GM12878 (cell line): ENCODE measurements around the gene GPALPP1. TPM values are rescaled to one million over a fixed set of nuclear protein-coding genes. Genes with fewer than 3 reads are reported as not detected.

ENCODE experiments used
- ATAC-seq: fragments of 200-7000 bp; cut with Tn5 transposase; 3 replicates; pipeline ENCODE4 v1.9.1; 2020; ENCODE audit warnings: mild to moderate bottlenecking, moderate library complexity
- BruUV-seq: library from RNA; stranded (reverse); fragments of 400-500 nt; replicated peaks from 2 replicates; lab custom pipeline; 2021; lab: Mats Ljungman, UMichigan
- CTCF ChIA-PET: fragments of 300-600 bp; sonication (Branson Sonifier 250); formaldehyde crosslinking; extraction: SDS; loops from one replicate; lab custom pipeline; 2021; ENCODE audit warnings: inconsistent platforms; lab: Yijun Ruan, JAX
- POLR2A ChIA-PET: fragments of 350-600 bp; formaldehyde crosslinking; extraction: SDS; loops from one replicate; lab custom pipeline; 2021; ENCODE audit warnings: inconsistent platforms; lab: Charles Lee
- RAD21 ChIA-PET: fragments of 300-600 bp; sonication (Branson Sonifier 250); formaldehyde crosslinking; loops from one replicate; lab custom pipeline; 2023; ENCODE audit warnings: antibody characterized with exemption; ENCODE audit not compliant: unreplicated experiment; lab: Charles Lee
- SMC1A ChIA-PET: fragments of 300-600 bp; sonication (Branson Sonifier 250); formaldehyde crosslinking; loops from one replicate; lab custom pipeline; 2023; ENCODE audit not compliant: unreplicated experiment, uncharacterized antibody; lab: Charles Lee
- DNase-seq: peaks from one replicate; pipeline ENCODE4 v3.0.0-alpha.2; 2011; ENCODE audit warnings: low read depth, low spot score
- FAIRE-seq: peaks from 3 replicates; lab custom pipeline; 2011; peaks lifted over from hg19 to GRCh38; lab: Jason Lieb, UNC
- H2AFZ ChIP-seq: 2 replicates; pipeline ENCODE4 v1.6.0; 2011; ENCODE audit warnings: low read depth, low read length, control low read depth; ENCODE audit not compliant: control insufficient read depth
- H3K27ac ChIP-seq: 2 replicates; pipeline ENCODE4 v1.5.1; 2011; ENCODE audit warnings: control low read depth; ENCODE audit not compliant: control insufficient read depth, insufficient read depth
- H3K27me3 ChIP-seq, 2 experiments: replicated peaks in 1 of 2; 2 replicates each; pipeline versions ENCODE4 v1.6.0 to v1.6.1; 2011; ENCODE audit warnings: low read length in 1 of 2; ENCODE audit not compliant: control insufficient read depth in 2 of 2, insufficient read depth in 2 of 2
- H3K36me3 ChIP-seq, 2 experiments: 2 replicates each; pipeline ENCODE4 v1.5.1; 2011; ENCODE audit warnings: low read length in 1 of 2; ENCODE audit not compliant: control insufficient read depth in 2 of 2, insufficient read depth in 2 of 2
- H3K4me1 ChIP-seq: 2 replicates; pipeline ENCODE4 v1.6.1; 2011; ENCODE audit warnings: mild to moderate bottlenecking, low read length, moderate library complexity, mixed read lengths; ENCODE audit not compliant: control insufficient read depth, insufficient read depth
- H3K4me2 ChIP-seq: 2 replicates; pipeline ENCODE4 v1.6.0; 2011; ENCODE audit warnings: control low read depth; ENCODE audit not compliant: control insufficient read depth, insufficient read depth
- H3K4me3 ChIP-seq: fragments of 200-600 bp; sonication (generic); 2 replicates; pipeline ENCODE4 v1.5.1; 2016
- H3K79me2 ChIP-seq: 2 replicates; pipeline ENCODE4 v1.6.0; 2011; ENCODE audit warnings: low read length; ENCODE audit not compliant: control insufficient read depth, insufficient read depth
- H3K9ac ChIP-seq: 2 replicates; pipeline ENCODE4 v1.8.0; 2011; ENCODE audit warnings: low read length, control low read depth, mixed read lengths; ENCODE audit not compliant: control insufficient read depth, insufficient read depth
- H3K9me3 ChIP-seq: replicated peaks from 3 replicates; pipeline ENCODE4 v1.5.1; 2011; ENCODE audit warnings: mild to moderate bottlenecking, low read length; ENCODE audit not compliant: control insufficient read depth, insufficient read depth
- H4K20me1 ChIP-seq: 2 replicates; pipeline ENCODE4 v1.6.0; 2011; ENCODE audit not compliant: control insufficient read depth, insufficient read depth
- ATF3 ChIP-seq: IDR thresholded peaks from 2 replicates; pipeline ENCODE4 v1.6.1; 2011; ENCODE audit warnings: low read depth, mild to moderate bottlenecking, low read length, moderate library complexity, borderline replicate concordance; ENCODE audit errors: extremely low read depth
- CHD4 ChIP-seq: fragments of 200-600 bp; sonication (generic); IDR thresholded peaks from 2 replicates; pipeline ENCODE4 v1.6.1; 2016; ENCODE audit warnings: mild to moderate bottlenecking
- CREB1 ChIP-seq: IDR thresholded peaks from 2 replicates; pipeline ENCODE4 v1.6.1; 2012; ENCODE audit warnings: low read depth, mild to moderate bottlenecking, inconsistent platforms
- EED ChIP-seq: sonication (generic); IDR thresholded peaks from 2 replicates; pipeline ENCODE4 v1.6.1; 2016; ENCODE audit warnings: antibody characterized with exemption, low read depth
- FOXM1 ChIP-seq: IDR thresholded peaks from 2 replicates; pipeline ENCODE4 v1.6.1; 2012; ENCODE audit warnings: low read depth, mild to moderate bottlenecking, inconsistent platforms, low read length, moderate library complexity
- HDAC2 ChIP-seq: fragments of 200-600 bp; sonication (generic); IDR thresholded peaks from 2 replicates; pipeline ENCODE4 v1.6.1; 2017
- MEF2B ChIP-seq: fragments of 450-650 bp; IDR thresholded peaks from 2 replicates; pipeline ENCODE4 v1.6.1; 2018; ENCODE audit warnings: mild to moderate bottlenecking, moderate library complexity; ENCODE audit not compliant: partially characterized antibody, poor library complexity, severe bottlenecking
- NBN ChIP-seq: fragments of 450-650 bp; IDR thresholded peaks from 2 replicates; pipeline ENCODE4 v1.6.1; 2016
- RB1 ChIP-seq: fragments of 450-650 bp; formaldehyde crosslinking; IDR thresholded peaks from 2 replicates; pipeline ENCODE4 v1.6.1; 2017; ENCODE audit warnings: mild to moderate bottlenecking, borderline replicate concordance
- RBBP5 ChIP-seq: fragments of 200-600 bp; sonication (generic); conservative IDR thresholded peaks from 2 replicates; pipeline ENCODE4 v1.6.1; 2016
- SP1 ChIP-seq: IDR thresholded peaks from one replicate; pipeline ENCODE4 v1.6.1; 2011; ENCODE audit warnings: low read depth, low read length
- SPI1 ChIP-seq: IDR thresholded peaks from 2 replicates; pipeline ENCODE4 v1.6.1; 2011; ENCODE audit warnings: low read depth, mild to moderate bottlenecking, low read length, moderate library complexity, borderline replicate concordance; ENCODE audit not compliant: insufficient read depth
- SRF ChIP-seq, 2 experiments: IDR thresholded peaks; 2 replicates each; pipeline ENCODE4 v1.6.1; 2011; ENCODE audit warnings: low read depth in 2 of 2, low read length in 2 of 2, mild to moderate bottlenecking in 1 of 2, moderate library complexity in 1 of 2
- STAT1 ChIP-seq: fragments of 450-650 bp; conservative IDR thresholded peaks from 2 replicates; pipeline ENCODE4 v1.6.1; 2014; ENCODE audit warnings: antibody characterized with exemption, mild to moderate bottlenecking
- ZBTB33 ChIP-seq: fragments of 450-650 bp; IDR thresholded peaks from 2 replicates; pipeline ENCODE4 v1.6.1; 2017; ENCODE audit warnings: mild to moderate bottlenecking
- ZBTB4 ChIP-seq: fragments of 450-650 bp; formaldehyde crosslinking; IDR thresholded peaks from 2 replicates; pipeline ENCODE4 v1.4.0; 2022; ENCODE audit warnings: mild to moderate bottlenecking, moderate library complexity
- ZZZ3 ChIP-seq: IDR thresholded peaks from 2 replicates; pipeline ENCODE4 v1.6.1; 2011; ENCODE audit warnings: low read depth; ENCODE audit not compliant: control insufficient read depth, insufficient read length
- WGBS: methylation state at CpG from one replicate; pipeline ENCODE4 v1.1.6; 2016; ENCODE audit warnings: low lambda C conversion rate; ENCODE audit not compliant: insufficient replicate concordance, insufficient coverage; ENCODE audit errors: missing lambda C conversion rate; 5-methylcytosine and 5-hydroxymethylcytosine counted together
- in situ Hi-C: fragments of 300-500 bp; cut with MboI; formaldehyde crosslinking; loops from 9 replicates; pipeline ENCODE4 v1.14.3; 2018; ENCODE audit warnings: mixed read lengths
- intact Hi-C: fragments of 100-400 bp; cut with micrococcal nuclease; formaldehyde crosslinking; loops from one replicate; pipeline ENCODE4 v1.14.2; 2022; ENCODE audit not compliant: unreplicated experiment
- polyA plus RNA-seq, 11 experiments: library from polyadenylated mRNA; depleted of rRNA in 4 of 11; unstranded in 6 of 11; stranded (reverse) in 5 of 11; fragments of >200 nt; fragmentation: Nextera tagmentation in 4 of 11; fragmentation: Illumina TruSeq in 1 of 11; extraction: Ambion mirVana in 4 of 11; extraction: Trizol in 1 of 11; gene quantifications; 1 replicate in 1 of 11; 2 replicates in 10 of 11; pipeline versions ENCODE4 v1.2.1 to v1.2.3, GENCODE V29; 2011 to 2016; ENCODE audit warnings: inconsistent platforms in 2 of 11, missing spikeins in 2 of 11, low read depth in 1 of 11
- total RNA-seq, 4 experiments: library from RNA; depleted of rRNA in 3 of 4; stranded (reverse); fragments of >200 nt in 3 of 4; fragmentation: Illumina TruSeq in 1 of 4; extraction: Trizol in 1 of 4; gene quantifications; 2 replicates each; pipeline versions ENCODE4 v1.2.1 to v1.2.3, GENCODE V29; 2013 to 2021

The GPALPP1 gene
- total and polyA plus RNA-seq, 10 of the 15 experiments (the other 5 are each of a cell fraction or from before 2014, with no cell fraction given): 14.2 to 32.4 (median 27.9) TPM

GRCh38 chr13:44976196-44976595 lies 13.1 kb upstream of the GPALPP1 start (continued):
- no peak for TF ChIP-seq MEF2B
- no peak for TF ChIP-seq SPI1
- TF ChIP-seq ATF3: no peak
- TF ChIP-seq RBBP5: no peak
- no peak for TF ChIP-seq SP1

- Histone ChIP-seq H3K9me3 (no peaks in the 10 kb centered on the region), H4K20me1 (no peaks in the 10 kb centered on the region), H3K4me3 (no peak overlapping the region), H3K4me1 (peaks cover 10% of the 10 kb centered on the region), H3K27me3 (no peaks in the 10 kb centered on the region), H3K36me3 (peaks cover 0 to 12% of the 10 kb centered on the region in 2 experiments; a peak in 3 of 4 replicates), H3K9ac (no peak overlapping the region), H3K4me2 (no peak overlapping the region), H3K79me2 (no peaks in the 10 kb centered on the region; the same call in none of the 2 replicates), H3K27ac (no peak overlapping the region), H2AFZ (no peak overlapping the region)
- DNase-seq (no peak), FAIRE-seq (no peak), ATAC-seq (no peak)
- in situ Hi-C loops: loop anchor here (10.0 kb wide), 1 partner anchor 492 kb away; no protein-coding TSS in a partner anchor
- ChIA-PET CTCF (no interaction called here), SMC1A (no interaction called here), POLR2A (no interaction called here), RAD21 (no interaction called here)
- TF ChIP-seq RB1 (no peak), CREB1 (no peak), EED (no peak), ZBTB33 (no peak), ZZZ3 (no peak), FOXM1 (no peak), RBBP5 (no peak), HDAC2 (no peak), SRF (IDR thresholded peaks at IDR 0.05; ENCODE audit: low read depth in 2 of 2, low read length in 2 of 2) (no peak), CHD4 (no peak), NBN (no peak), MEF2B (no peak), STAT1 (no peak), ZBTB4 (no peak)
- 100% methylated on average over 1 of the region's 1 CpG for WGBS
- no TSS peak for BruUV-seq
- intact Hi-C loops: no loop called here
Observed at GRCh38 chr13:44976949-44977583, 12.3 kb upstream of the GPALPP1 start.
